ENCODE results near the gene SACM1L.
"Not testable (repeated sequence)": the region's sequence is repeated elsewhere in the genome, so short reads cannot be mapped to it uniquely, and the experiment has no call there.

Gene SACM1L

DNA sequence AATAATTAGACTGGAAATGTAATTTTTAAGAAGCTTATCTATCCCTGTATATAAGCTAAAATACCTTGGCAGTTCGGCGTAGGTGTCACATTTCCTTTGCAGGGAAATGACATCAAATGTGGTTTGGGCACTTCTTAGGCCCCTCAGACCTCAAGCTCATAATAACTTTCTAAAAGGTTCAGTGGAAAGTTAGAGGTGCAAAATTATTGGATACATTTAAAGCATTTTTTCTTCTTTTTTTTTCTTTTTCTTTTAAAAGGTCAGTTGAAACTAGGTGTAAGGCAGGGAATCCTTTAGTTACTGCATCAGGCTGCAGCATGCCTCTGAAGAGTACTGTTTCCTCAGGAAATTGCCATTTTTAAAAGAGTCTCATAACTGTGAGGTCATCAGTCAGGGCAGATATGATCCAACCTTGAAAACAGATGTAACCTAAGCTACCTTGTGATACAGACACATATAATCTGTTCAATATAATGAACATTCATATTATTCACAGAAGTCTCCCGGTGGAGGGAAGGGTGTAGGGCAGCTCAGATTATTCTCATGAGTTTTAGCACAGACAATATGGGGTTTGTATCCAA lies 4.8 kb downstream of the SACM1L start:
- no peak for DNase-seq (ENCODE audit: low read depth)

DNA sequence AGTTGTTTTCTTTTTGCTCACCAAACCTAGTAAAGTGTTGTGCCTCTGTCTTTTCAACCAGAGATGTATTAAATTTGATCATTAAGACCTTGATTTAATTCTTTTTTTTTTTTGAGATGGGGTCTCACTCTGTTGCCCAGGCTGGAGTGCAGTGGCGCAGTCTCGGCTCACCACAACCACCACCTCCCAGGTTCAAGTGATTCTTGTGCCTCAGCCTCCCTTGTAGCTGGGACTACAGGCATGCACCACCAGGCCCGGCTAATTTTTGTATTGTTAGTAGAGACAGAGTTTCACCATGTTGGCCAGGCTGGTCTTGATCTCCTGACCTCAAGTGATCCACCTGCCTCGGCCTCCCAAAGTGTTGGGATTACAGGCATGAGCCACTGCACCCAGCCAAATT lies 6.0 kb downstream of the SACM1L start:
- not testable (repeated sequence) for DNase-seq (ENCODE audit: low read depth)

DNA sequence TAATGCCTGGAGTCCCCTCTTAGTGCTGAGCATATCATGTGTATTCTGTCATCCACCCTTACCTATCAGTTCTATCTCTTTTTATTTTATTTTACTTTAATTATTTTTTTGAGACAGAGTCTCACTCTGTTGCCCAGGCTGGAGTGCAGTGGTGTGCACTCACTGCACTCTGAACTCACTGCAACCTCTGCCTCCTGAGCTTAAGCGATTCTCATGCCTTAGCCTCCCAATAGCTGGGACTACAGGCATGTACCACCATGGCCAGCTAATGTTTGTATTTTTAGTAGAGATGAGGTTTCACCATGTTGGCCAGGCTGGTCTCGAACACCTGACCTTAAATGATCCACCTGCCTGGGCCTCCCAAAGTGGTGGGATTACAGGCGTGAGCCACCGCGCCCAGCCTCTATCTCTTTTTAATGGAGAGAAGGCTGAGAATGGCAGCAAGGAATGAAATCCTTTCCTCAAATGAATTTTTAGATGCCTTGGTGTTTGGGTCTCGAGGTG lies 11.4 kb downstream of the SACM1L start:
- DNase-seq (ENCODE audit: low read depth), result no peak

DNA sequence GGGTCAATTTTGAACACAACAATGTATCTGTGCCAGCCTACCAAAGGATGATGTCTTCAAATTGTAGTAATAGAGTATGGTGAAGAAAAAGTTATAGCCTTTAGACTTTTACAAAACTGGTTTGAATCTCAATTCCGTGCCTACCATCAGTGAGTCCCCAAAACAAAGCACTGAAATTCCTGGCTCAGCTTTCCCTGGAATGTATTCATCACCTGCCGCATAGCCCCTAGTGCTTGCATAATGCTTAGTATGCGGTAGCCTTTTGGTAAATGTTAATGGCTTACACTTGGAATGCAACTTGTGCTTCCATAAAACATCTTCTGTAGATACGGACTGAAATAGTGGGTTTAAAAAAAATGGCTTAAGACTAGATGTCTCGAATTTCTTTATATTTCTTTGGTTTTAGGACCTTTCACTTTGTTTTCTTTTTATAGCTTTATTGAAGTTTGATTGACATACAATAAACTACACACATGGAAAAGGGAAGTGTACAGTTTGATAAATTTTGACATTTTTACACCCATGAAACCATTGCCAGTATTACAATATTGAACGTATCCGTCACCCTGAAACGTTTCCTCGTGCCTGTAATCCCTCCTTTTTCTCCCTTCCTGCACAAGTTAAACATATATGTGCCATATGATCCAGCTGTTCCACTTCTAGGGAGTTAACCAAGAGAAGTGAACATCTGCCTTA lies 12.1 kb downstream of the SACM1L start:
- no peak for DNase-seq (ENCODE audit: low read depth)

DNA sequence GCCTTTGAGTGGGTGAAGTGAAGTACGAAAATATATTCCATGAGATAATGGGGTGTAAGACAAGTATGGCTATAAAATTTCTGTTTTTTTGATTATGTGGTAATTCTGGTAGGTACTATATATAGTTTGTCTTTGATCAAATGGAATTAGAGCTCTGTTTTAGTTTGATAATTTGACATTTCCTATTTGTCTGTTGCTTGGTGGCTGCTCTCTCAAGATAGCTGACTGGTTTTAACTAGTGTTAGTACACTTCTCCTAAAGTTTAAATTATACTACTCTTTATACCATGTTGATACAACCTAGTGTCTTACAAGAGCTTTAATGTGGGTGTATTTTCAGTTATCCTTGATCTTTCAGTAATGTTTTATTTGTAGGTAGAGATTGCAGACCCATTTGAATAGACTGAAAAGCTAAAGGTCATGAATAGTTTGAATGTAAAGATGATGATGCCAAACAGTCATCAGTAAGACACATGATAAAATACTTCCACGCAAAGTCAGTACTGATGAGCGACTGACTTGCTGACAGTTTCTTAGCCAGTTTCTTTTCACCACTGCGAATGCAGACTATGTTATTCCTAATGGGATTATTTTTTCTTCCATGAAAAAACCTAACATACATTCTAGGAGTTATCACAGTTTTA lies 15.2 kb downstream of the SACM1L start:
- DNase-seq (ENCODE audit: low read depth), result no peak

DNA sequence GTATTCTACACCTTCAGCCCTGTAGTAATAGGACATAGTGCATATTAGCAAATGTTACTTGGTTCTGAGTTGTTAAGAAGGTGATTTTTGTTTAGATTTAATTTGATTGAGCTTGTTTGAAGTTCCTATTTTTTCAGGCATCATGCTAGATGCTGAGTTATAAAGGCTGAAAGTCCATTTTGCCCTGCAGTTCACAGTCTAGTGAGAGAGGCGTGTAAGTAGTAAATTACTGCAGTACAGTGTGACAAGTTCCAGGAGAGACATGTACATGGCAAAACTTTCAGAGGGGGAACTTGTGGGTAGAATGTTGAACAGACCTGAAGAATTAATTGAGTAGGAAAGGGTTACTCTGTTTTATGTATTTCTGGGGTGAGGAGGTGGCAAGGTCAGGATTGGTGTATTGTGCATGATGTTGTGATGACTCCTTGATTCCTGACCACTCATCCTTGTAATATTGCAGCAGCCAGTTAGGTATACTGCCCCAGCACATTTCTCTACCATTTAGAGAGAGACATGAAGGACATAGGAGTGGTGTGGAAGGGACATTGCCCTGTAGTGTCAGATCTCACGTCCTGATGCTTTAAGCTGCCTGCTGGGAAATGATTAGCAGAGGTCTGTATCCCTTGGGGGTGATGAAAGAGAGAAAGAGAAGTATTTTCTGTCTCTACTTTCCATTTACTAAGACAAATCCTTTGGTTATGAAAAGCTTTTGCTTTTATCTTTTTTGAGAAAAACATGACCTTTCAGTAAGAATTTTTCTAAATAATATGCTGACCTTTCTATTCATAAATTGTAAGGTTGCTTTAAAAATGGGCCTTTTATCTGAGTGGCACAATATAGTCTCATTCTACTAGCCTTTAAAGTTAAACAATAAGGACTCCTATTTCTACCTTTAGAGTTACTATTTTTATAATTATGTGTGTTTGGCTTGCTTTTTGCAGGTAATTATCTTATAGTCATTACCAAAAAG lies 16.9 kb downstream of the SACM1L start:
- no peak for DNase-seq (ENCODE audit: low read depth)

DNA sequence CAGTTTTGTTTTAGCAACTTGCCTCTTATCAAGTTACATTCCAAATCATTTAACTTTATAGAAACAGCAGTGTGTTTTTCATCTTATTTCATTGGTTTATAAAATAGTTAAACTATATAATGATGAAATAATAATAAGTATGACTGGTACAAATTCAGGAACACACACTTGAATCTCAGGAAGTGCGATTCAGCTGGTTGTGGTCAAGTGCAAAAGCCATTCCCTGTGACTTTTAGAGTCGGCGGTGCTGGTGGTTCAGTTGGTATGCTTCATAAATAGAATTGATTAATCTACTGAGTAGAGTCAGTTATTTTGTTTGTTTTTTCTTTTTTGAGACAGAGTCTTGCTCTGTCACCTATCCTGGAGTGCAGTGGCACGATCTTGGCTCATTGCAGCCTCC lies 22.7 kb downstream of the SACM1L start:
- no peak for DNase-seq (ENCODE audit: low read depth)

DNA sequence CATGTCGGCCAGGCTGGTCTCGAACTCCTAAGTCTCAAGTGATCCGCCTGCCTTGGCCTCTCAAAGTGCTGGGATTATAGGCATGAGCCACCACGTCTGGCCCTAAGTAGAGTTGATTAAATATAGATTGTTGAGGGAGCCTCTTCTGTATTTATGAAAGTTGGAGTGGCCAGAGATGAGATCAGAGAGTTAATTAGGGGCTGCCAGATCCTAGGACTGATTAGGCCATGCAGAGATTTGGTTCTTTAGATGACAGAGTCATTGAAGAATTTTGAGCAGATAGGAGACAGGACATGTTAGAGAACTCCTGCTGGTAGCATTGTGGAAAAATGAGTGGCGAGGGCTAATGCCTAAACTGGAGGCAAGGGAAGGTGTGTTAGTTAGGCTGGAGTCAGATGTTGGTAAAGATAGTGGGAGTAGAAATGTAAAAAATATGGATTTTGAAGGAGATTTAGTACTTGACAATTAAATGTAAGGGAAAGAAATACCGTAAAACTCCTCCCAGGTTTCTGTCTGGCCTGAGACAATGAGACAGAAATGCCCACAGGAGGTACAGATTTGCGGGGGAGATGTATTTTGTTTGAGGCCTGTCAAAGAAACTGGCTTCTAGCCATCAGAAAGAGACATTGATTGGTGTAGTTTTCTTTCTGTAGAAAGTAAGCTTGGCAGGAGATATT lies 23.4 kb downstream of the SACM1L start:
- peak; percentile 24 for DNase-seq (ENCODE audit: low read depth)

DNA sequence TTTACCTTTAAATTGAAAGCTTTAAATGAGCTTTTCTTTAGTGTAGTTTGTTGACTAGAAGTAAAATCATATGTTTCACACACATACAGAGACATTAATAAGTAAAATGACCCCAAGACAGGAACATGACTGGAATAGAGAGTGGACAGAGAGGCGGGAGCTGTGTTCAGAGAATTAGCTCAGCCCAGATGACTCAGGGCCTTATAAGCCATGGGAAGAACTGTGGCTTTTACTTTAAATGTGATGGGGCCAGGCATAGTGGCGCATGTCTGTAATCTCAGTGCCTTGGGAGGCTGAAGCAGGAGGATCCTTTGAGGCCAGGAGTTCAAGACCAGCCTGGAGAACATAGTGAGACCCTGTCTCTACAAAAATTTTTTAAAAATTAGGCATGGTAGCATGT lies 26.7 kb downstream of the SACM1L start:
- DNase-seq (ENCODE audit: low read depth), result no peak

DNA sequence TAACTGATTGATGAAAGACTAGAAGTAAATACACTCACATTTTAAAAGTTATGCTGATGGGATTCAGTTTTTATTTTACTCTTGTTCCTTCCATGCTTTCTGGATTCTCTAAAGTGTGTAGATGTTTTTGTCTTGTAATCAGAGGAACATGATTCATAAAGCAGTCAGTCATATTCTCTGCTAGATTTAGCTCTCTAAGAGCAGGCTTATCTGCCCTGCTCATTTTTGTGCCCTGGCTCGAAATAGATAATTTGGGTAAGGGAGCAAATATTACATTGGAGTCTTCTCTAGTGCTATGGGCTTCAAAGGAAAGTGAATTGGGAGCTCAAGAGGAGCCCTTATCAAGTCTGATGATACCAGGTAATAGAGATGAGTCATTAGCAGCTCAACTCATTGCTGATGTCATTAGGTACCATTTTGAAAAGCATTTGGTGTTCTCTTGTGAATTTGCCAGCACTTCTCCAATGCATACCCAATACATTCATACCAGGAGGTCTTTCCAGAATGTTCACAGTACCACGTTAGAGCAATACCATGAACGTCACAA lies 27.7 kb downstream of the SACM1L start:
- DNase-seq (ENCODE audit: low read depth), result no peak

DNA sequence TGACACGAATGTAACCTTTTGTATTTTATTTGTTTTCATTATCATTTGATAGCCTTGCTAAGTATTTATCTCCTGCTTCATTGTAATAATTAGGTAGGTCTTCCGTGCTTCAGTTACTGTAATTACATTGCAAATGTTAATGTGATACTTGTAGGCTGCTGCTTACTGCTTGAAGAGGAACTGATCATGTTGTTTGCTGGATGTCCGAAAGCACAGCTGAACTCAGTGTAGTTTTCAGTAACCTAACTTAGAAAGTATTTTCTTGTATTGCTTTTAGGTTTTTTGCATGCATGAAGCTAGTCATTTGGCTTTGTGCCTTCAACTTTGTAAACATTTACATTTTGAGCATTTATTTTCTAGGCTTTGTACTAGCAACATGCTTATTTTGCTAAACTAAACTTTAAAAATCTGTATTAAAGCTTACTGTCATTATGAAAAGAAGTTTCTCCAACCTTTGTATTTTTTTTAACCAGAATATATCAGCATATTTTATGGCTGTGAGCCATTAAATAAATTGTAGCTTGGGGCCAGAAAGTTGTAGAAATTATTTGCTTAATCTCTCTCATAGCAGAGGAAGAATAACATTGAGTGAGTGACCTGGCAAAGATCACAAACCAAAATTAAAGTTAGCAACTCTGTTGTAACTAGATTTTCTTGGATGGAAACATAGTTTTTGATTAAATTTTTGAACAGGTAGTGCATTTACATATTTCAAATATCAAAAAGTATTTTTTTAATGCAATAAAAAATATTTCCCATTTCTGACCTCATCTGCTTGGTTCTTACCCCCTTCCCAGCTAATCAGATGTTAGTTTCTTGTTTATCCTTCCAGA lies 30.7 kb downstream of the SACM1L start:
- no peak for DNase-seq (ENCODE audit: low read depth)

DNA sequence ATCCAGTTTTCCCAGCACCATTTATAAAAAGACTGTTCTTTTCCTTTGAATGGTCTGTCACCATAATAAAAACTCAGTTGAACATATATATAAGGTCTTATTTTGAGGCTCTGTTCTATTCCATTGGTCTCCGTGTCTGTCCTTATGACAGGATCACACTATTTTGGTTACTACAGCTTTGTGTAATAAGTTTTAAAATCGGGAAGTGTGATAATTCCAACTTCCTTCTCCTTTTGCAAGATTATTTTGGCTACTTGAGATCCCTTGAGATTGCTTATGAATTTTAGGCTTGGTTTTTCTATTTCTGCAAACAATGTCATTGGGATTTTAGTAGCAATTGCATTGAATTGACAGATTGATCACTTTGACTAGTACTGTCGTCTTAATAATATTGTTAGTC lies 35.7 kb downstream of the SACM1L start:
- DNase-seq (ENCODE audit: low read depth), result no peak

DNA sequence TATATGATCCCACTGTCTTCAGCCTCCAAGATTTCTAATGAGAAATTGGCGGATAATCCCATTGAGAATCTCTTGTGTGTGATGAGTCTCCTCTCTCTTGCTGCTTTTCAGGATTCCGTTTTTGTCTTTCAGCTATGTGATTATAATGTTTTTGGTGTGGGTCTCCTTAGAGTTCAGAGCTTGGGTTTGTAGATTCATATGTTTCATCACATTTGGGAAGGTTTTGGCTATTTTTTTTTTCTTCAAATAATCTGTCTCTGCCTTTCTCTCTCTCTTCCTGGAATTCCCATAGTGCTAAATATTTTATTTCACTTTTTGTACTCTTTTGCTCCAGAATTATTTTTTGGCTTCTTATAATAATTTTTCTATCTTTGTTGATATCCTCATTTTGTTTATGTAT lies 40.4 kb downstream of the SACM1L start:
- DNase-seq (ENCODE audit: low read depth), result no peak

DNA sequence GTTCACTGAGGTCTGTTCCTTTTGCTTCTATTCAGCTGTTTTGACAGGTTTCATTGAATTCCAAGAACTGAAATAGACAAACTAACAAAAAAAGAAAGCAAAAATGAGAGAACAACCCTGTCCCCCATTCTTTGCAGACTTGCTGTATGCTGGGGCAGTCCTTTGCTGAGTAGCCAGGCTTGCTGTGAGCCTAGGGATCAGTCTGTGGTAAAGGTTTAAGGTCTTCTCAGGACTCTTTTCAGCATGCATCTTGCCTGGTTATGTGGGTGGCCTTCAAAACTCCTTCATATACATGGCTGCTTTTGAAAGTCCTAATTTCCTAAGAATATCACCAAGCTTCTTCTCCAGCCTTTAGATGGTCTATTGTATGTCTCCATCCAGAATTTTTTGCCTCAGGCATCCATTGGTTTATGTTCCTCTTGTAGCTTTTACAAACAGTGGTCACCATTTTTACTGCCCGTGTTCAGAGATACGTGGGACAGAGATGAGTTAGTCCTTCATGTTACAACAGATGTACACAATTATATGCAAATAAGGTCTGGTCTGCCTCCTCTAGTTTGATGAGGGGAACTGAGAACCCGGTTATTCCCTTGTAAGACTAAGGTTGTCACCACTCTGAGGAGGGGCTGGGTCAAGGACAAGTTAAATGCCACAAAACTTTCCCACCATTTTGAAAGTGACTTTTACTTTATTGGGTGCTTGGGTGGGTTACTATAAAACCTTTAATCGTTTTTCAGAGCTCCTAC lies 41.4 kb downstream of the SACM1L start:
- no peak for DNase-seq (ENCODE audit: low read depth)

DNA sequence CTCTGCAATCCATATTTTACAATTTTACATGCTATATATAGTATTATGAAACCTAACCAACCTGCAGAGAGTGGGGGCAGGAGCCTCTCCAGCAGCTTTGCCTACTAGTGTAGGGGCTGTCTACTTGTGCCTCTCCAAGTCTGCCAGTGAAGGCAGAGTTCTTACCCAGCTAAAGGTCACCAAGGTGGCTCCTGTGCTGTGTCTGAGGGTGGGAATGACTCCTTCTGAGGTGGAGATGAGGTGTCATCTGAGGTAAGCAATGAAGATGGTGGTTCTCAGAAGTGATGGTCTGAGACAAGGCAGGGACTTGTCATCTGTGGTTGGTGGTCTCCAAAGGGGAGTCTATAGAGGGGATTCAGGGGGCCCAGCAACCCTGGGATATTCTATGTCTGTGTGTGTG lies 47.5 kb downstream of the SACM1L start:
- no peak for DNase-seq (ENCODE audit: low read depth)

DNA sequence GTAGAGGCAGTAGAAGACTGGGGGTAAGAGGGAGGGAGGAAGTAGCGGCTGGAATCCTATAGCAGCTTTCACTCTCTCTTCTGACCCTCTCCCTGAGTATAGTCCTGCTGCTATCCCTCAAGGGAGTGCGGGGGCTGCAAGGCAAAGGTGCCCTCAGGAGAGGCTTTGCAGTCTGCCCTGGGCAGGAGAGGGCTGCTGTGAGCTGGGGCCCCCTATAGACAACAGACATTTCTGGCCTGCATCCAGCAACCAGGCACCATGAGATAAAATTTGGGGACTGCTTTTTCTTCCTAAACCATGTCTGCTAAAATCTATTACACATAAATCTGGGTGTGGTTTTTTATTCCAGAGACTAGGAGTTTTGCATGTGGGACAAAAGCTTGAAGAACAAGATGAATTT lies 48.0 kb downstream of the SACM1L start:
- DNase-seq (ENCODE audit: low read depth), result no peak

DNA sequence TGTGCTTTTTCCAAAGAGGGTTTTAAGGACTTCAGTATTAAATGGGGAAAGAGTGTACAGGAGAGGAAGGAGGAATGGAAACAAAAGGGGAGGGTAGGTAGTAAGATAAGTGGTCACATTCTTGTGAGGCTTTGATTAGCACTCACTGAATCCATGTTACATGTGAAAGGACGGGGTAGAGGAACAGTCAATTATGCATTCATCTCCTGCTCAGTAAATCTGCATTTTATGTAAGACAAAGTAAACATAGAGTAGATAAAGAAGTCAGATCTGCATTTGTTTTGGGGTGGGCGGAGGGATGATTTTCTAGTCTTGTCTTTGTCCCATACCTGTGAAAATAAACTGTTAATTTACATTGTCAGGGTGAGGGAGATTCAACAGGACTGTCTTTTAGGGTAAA lies 50.8 kb downstream of the SACM1L start:
- no peak for DNase-seq (ENCODE audit: low read depth)

DNA sequence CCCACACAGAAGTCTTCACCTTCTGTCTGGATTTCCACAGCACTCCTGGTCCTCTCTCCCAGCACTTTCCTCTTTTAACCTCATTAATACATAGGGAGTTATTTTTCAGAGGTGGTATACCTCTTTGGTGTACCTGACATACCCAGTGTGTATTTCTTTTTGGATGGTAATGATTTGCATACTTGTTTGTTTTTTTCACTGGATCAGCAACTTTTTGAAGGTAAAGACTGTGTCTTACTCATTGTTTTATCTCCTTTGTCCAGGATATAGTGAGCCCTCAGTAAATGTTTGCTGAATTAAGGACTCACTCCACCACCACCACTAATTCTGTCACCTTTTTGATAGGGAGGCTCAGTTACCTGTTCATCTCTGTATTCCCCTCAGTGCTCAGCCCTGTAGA lies 52.1 kb downstream of the SACM1L start:
- DNase-seq (ENCODE audit: low read depth), result no peak

DNA sequence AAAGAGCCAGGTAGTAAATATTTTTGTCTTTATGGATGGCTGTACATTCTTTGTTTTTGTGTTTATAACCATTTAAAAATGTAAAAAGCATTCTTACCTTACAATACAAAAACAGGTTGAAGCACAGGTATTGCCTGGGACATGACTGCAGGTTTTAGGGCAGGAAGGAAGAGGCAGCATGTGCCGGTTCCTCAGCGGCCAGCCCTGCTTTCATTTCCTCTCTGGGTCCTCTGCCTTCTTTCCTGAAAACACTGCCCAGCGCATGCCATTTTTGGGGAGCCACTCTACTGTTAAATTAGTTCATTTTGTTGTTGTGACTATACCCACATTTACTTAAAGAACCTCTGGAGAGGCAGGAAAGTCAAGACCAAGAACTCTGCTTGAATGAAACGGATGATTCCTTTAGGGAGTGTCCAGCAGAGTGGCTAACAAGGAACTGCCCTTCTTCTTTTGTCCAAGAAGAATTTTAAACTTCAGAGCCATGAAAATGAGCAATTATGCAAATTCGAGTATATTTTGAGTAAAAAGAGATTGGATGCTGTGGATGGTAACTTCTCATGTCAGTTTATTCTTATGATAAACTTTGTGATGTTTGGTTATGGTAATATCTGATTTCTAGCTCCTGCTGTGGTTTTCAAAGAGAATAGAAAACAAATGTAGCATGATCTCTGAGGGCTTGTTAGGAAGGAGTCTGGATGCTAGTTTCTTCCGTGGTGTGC lies 52.7 kb downstream of the SACM1L start:
- DNase-seq (ENCODE audit: low read depth), result no peak

All from GM04504 (cell line).